GM23338 (cell line): ENCODE data around the gene PEX16. TPM values are rescaled to one million over a fixed set of nuclear protein-coding genes. Genes with fewer than 3 reads are reported as not detected.

Source experiments
- ATAC-seq: fragments of 200-7000 bp; cut with Tn5 transposase; 3 replicates; pipeline ENCODE4 v1.9.1; 2020
- DNase-seq: peaks from one replicate; pipeline ENCODE4 v3.0.0-alpha.2; 2015; ENCODE audit warnings: low spot score
- H2AFZ ChIP-seq: fragments of 200-600 bp; sonication (generic); 2 replicates; pipeline ENCODE4 v1.8.0; 2016; ENCODE audit warnings: antibody characterized with exemption, mild to moderate bottlenecking, moderate library complexity
- H3F3A ChIP-seq: fragments of 200-600 bp; sonication (generic); replicated peaks from 2 replicates; pipeline ENCODE4 v1.8.0; 2017; ENCODE audit warnings: antibody characterized with exemption, mixed run types, low read depth
- H3K27ac ChIP-seq: fragments of 200-600 bp; sonication (generic); 2 replicates; pipeline ENCODE4 v1.6.1; 2016; ENCODE audit warnings: low read depth
- H3K27me3 ChIP-seq: fragments of 200-600 bp; sonication (generic); 2 replicates; pipeline ENCODE4 v1.8.0; 2016; ENCODE audit warnings: mild to moderate bottlenecking, mixed run types, moderate library complexity; ENCODE audit not compliant: insufficient read depth
- H3K36me3 ChIP-seq: fragments of 200-600 bp; sonication (generic); 2 replicates; pipeline ENCODE4 v1.8.0; 2016; ENCODE audit warnings: mild to moderate bottlenecking; ENCODE audit not compliant: insufficient read depth
- H3K4me1 ChIP-seq: fragments of 200-600 bp; sonication (generic); 2 replicates; pipeline ENCODE4 v1.8.0; 2016; ENCODE audit warnings: mild to moderate bottlenecking, moderate library complexity; ENCODE audit not compliant: insufficient read depth
- H3K4me2 ChIP-seq: fragments of 200-600 bp; sonication (generic); 2 replicates; pipeline ENCODE4 v1.7.1; 2017; ENCODE audit warnings: mixed run types
- H3K4me3 ChIP-seq: fragments of 200-600 bp; sonication (generic); 2 replicates; pipeline ENCODE4 v1.6.1; 2016; ENCODE audit warnings: mixed run types
- H3K79me2 ChIP-seq: fragments of 200-600 bp; sonication (generic); replicated peaks from 2 replicates; pipeline ENCODE4 v1.8.0; 2017; ENCODE audit warnings: mild to moderate bottlenecking; ENCODE audit not compliant: insufficient read depth
- H3K9me2 ChIP-seq: fragments of 200-600 bp; sonication (generic); 2 replicates; pipeline ENCODE4 v1.8.0; 2017; ENCODE audit not compliant: insufficient read depth
- H4K20me1 ChIP-seq: fragments of 200-600 bp; sonication (generic); replicated peaks from 2 replicates; pipeline ENCODE4 v1.8.0; 2017; ENCODE audit warnings: mild to moderate bottlenecking; ENCODE audit not compliant: insufficient read depth
- H3K27ac Mint-ChIP-seq: 2 replicates; pipeline ENCODE4 v1.8.0; 2020; ENCODE audit warnings: inconsistent platforms, mild to moderate bottlenecking, moderate library complexity, mixed read lengths
- H3K27me3 Mint-ChIP-seq: 3 replicates; pipeline ENCODE4 v1.8.0; 2022; ENCODE audit warnings: low read depth, mild to moderate bottlenecking, moderate library complexity, mixed read lengths, inconsistent platforms; ENCODE audit not compliant: insufficient read depth, poor library complexity
- H3K36me3 Mint-ChIP-seq: 3 replicates; pipeline ENCODE4 v1.8.0; 2021; ENCODE audit warnings: low read depth, mild to moderate bottlenecking, inconsistent platforms, moderate library complexity, mixed read lengths
- H3K4me1 Mint-ChIP-seq: 3 replicates; pipeline ENCODE4 v1.8.0; 2020; ENCODE audit warnings: mild to moderate bottlenecking, inconsistent platforms, mixed read lengths
- H3K4me3 Mint-ChIP-seq: 3 replicates; pipeline ENCODE4 v1.8.0; 2021; ENCODE audit warnings: moderate library complexity, mild to moderate bottlenecking, inconsistent platforms, mixed read lengths
- H3K9me3 Mint-ChIP-seq: 3 replicates; pipeline ENCODE4 v1.8.0; 2020; ENCODE audit warnings: moderate library complexity, mild to moderate bottlenecking, inconsistent platforms, mixed read lengths
- CREB1 ChIP-seq: fragments of 250-450 bp; sonication (Bioruptor Pico); IDR thresholded peaks from 2 replicates; pipeline ENCODE4 v1.5.0; 2020; ENCODE audit warnings: low read depth, mild to moderate bottlenecking, moderate library complexity
- JUNB ChIP-seq: IDR thresholded peaks from one replicate; pipeline ENCODE4 v1.6.1; 2016; ENCODE audit warnings: antibody characterized with exemption; ENCODE audit not compliant: unreplicated experiment
- POLR2AphosphoS5 ChIP-seq: IDR thresholded peaks from 2 replicates; pipeline ENCODE4 v1.6.1; 2016; ENCODE audit warnings: antibody characterized with exemption, low read depth
- STAT1 ChIP-seq: IDR thresholded peaks from one replicate; pipeline ENCODE4 v1.6.1; 2016; ENCODE audit warnings: antibody characterized with exemption; ENCODE audit not compliant: unreplicated experiment
- ZNF114 ChIP-seq: fragments of 250-450 bp; sonication (Bioruptor Pico); IDR thresholded peaks from 2 replicates; pipeline ENCODE4 v1.5.0; 2020; ENCODE audit warnings: mild to moderate bottlenecking, moderate library complexity
- ZNF331 ChIP-seq: fragments of 250-450 bp; sonication (Bioruptor Pico); IDR thresholded peaks from 2 replicates; pipeline ENCODE4 v1.5.0; 2020; ENCODE audit warnings: low read depth, mild to moderate bottlenecking, moderate library complexity
- polyA plus RNA-seq: library from polyadenylated mRNA; unstranded; fragments of >200 nt; fragmentation: Nextera tagmentation; extraction: Ambion mirVana; gene quantifications from 2 replicates; pipeline ENCODE4 v1.2.1, GENCODE V29; 2016
- total RNA-seq: library from RNA; depleted of rRNA; stranded (reverse); fragments of >200 nt; shearing (Covaris generic); gene quantifications from 2 replicates; pipeline ENCODE4 v1.2.3, GENCODE V29; 2014
- TF ChIP-seq, protein P1 (sequence below), 2 experiments: fragments of 200-600 bp in 1 of 2; sonication (generic) in 1 of 2; conservative IDR thresholded peaks; 2 replicates each; pipeline versions ENCODE4 v1.5.1 to v1.6.1; 2016 to 2017; ENCODE audit warnings: antibody characterized with exemption in 2 of 2, low read depth in 2 of 2, mild to moderate bottlenecking in 2 of 2, moderate library complexity in 1 of 2
- TF ChIP-seq, protein P2 (sequence below): IDR thresholded peaks from 2 replicates; pipeline ENCODE4 v1.6.1; 2016; ENCODE audit warnings: antibody characterized with exemption

The PEX16 gene
- total and polyA plus RNA-seq, 2 experiments from 2014 or later, result 23.3 to 34.1 TPM

DNA sequence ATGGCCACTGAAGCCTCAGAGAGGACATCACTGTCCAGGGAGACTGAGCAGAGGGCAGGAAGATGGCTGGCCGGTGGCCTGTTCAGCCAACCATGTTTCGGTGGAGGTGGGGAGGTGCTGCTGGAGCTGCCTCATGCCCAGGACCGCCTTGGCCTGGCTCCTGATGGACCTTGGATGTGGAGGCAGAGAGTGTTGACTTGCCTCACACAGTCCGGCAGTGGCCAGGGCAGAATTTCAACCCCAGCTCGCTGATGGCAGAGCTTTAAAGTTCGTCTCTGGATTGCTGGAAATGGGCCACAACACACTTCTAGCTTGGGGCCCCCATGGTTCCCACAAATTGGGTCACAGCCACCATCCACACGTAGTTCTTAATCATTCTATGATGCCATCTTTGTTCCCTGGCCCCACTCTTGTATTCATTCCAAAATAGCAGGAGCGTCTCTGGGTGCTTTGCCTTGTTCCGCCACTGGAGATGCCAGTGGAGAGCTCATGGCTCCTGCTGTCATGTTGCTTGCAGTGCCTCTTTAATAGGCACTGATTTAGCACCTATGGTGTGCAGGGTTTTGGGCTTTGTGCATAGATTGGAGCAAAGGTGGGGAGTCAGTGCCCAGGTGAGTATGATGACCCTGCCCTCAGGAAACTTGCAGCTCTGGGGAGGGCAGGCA, 26.7 kb downstream of the PEX16 start:
- no peak for ATAC-seq
- H3K4me3 Mint-ChIP-seq, result no peak overlapping the region
- H3K4me3 ChIP-seq, result no peak overlapping the region
- H3K4me2 ChIP-seq, result no peak overlapping the region
- DNase-seq, result no peak
- 0 out of 2 replicates have a peak, but pooled peaks cover 2% of the 10 kb centered on the region for H3F3A ChIP-seq
- H3K4me1 ChIP-seq, result peaks cover 18% of the 10 kb centered on the region
- H3K27ac Mint-ChIP-seq, result no peak overlapping the region
- H3K4me1 Mint-ChIP-seq, result peaks cover 33% of the 10 kb centered on the region
- H3K9me3 Mint-ChIP-seq, result no peaks in the 10 kb centered on the region
- peaks cover 9% of the 10 kb centered on the region; the same call in 1 of the 2 replicates for H3K79me2 ChIP-seq
- H3K27ac ChIP-seq, result no peak overlapping the region
- H3K27me3 ChIP-seq, result no peaks in the 10 kb centered on the region
- TF ChIP-seq CREB1 (CRISPR knock-in tag), result no peak
- no peak for TF ChIP-seq ZNF114 (CRISPR knock-in tag)
- TF ChIP-seq, protein P1, sequence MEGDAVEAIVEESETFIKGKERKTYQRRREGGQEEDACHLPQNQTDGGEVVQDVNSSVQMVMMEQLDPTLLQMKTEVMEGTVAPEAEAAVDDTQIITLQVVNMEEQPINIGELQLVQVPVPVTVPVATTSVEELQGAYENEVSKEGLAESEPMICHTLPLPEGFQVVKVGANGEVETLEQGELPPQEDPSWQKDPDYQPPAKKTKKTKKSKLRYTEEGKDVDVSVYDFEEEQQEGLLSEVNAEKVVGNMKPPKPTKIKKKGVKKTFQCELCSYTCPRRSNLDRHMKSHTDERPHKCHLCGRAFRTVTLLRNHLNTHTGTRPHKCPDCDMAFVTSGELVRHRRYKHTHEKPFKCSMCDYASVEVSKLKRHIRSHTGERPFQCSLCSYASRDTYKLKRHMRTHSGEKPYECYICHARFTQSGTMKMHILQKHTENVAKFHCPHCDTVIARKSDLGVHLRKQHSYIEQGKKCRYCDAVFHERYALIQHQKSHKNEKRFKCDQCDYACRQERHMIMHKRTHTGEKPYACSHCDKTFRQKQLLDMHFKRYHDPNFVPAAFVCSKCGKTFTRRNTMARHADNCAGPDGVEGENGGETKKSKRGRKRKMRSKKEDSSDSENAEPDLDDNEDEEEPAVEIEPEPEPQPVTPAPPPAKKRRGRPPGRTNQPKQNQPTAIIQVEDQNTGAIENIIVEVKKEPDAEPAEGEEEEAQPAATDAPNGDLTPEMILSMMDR (conservative IDR thresholded peaks at IDR 0.05; ENCODE audit: low read depth in 2 of 2), result no peak; a peak in 1 of 4 replicates
- TF ChIP-seq, protein P2, sequence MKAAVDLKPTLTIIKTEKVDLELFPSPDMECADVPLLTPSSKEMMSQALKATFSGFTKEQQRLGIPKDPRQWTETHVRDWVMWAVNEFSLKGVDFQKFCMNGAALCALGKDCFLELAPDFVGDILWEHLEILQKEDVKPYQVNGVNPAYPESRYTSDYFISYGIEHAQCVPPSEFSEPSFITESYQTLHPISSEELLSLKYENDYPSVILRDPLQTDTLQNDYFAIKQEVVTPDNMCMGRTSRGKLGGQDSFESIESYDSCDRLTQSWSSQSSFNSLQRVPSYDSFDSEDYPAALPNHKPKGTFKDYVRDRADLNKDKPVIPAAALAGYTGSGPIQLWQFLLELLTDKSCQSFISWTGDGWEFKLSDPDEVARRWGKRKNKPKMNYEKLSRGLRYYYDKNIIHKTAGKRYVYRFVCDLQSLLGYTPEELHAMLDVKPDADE, result no peak
- TF ChIP-seq ZNF331 (CRISPR knock-in tag), result no peak
- no peaks in the 10 kb centered on the region; the same call in 2 of the 3 replicates for H3K36me3 Mint-ChIP-seq
- no peak overlapping the region for H2AFZ ChIP-seq
- H3K27me3 Mint-ChIP-seq, result peaks cover 12% of the 10 kb centered on the region
- no peaks in the 10 kb centered on the region for H3K36me3 ChIP-seq
- H3K9me2 ChIP-seq, result no peaks in the 10 kb centered on the region
- H4K20me1 ChIP-seq, result peaks cover 15% of the 10 kb centered on the region

DNA sequence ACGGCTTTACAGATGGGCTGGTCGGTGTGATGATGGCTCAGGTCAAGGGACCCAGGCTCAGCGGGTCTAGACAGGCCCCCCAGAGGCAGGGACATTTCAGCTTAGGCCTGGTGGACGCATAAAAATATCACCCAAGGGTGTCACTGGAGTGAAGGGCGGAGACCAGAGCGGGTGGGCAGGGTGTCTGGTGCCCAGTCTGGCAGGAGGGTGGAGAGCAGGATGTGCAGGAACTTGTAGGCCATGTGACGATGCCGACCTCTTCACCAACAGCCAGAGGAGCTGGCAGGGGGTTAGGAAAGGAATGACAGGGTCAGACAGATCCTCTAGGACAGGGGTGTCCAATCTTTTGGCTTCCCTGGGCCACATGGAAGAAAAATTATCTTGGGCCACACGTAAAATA, 27.7 kb downstream of the PEX16 start:
- Mint-ChIP-seq H3K4me1 (peaks cover 32% of the 10 kb centered on the region), H3K36me3 (no peaks in the 10 kb centered on the region; the same call in 2 of the 3 replicates)
- ATAC-seq, result no peak

More for the DNA sequence above, 27.7 kb downstream of the PEX16 start:
- Histone ChIP-seq H4K20me1 (peaks cover 15% of the 10 kb centered on the region), H3K9me2 (no peaks in the 10 kb centered on the region), H3K36me3 (no peaks in the 10 kb centered on the region), H3K4me2 (no peak overlapping the region), H3K27me3 (no peaks in the 10 kb centered on the region), H3K4me3 (no peak overlapping the region), H3K27ac (no peak overlapping the region), H3F3A (no peaks in the 10 kb centered on the region), H2AFZ (no peak overlapping the region), H3K79me2 (peaks cover 9% of the 10 kb centered on the region; the same call in 1 of the 2 replicates), H3K4me1 (peaks cover 18% of the 10 kb centered on the region)
- Mint-ChIP-seq H3K4me3 (no peak overlapping the region), H3K27me3 (peaks cover 12% of the 10 kb centered on the region), H3K27ac (no peak overlapping the region), H3K9me3 (no peaks in the 10 kb centered on the region)
- no peak for DNase-seq
- TF ChIP-seq, protein P2, result no peak
- TF ChIP-seq JUNB (no peak), POLR2AphosphoS5 (no peak), STAT1 (no peak), ZNF331 (CRISPR knock-in tag) (no peak)
